ENCODE data around the gene GAGE13.
"Not testable (repeated sequence)": the region's sequence is repeated elsewhere in the genome, so short reads cannot be mapped to it uniquely, and the experiment has no call there.

Gene GAGE13

DNA sequence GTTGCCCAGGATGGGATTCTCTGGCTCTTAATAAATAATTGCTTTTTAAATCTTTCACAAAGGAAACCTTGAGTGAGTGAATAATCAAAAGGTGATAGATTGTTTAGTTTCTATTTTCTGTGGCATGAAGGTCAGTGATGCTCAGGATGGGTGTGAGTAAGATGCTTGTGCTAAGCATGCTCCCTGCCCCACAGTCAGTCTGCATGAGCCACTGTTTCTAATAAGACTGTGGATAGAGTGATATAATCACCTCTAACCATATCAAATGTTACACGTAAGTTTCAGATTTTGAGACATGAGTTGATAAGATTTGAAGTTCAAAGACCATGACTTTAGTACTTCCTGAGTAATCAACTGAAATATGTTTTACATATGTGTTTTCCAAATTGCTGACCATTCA is 30.7 kb upstream of the GAGE13 start:
- Histone ChIP-seq H3K9me3 (no peaks in the 10 kb centered on the region), H3K4me2 (no peak overlapping the region), H3K9ac (no peak overlapping the region), H4K20me1 (no peaks in the 10 kb centered on the region), H3K27ac (no peak overlapping the region), H3K4me3 (no peak overlapping the region), H3K27me3 (peaks cover 77% of the 10 kb centered on the region), H3K36me3 (no peaks in the 10 kb centered on the region), H3K4me1 (no peaks in the 10 kb centered on the region)
- no peak for TF ChIP-seq Cebpa-rat (IDR thresholded peaks at IDR 0.05)

DNA sequence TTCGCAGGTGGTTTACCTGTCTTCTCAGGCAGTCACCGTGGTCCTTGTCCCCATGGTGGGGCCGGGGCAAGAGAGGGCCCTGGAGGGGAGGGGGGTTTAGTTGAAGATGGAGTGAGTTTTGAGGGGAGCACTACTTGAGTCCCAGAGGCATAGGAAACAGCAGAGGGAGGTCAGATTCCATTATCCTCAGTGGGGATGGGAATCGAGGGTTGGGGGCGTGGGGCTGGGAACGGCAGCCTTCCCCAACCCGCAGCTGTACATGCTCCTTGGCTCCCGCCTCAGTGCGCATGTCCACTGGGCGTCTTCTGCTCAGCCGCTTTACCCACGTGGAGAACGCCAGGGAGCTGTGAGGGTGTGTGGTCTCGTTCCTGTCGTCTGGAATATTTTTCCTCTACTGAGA is 28.0 kb upstream of the GAGE13 start, which contains the start of gene GAGE10:
TSS of gene GAGE10 (plus strand) at position 301 of the 400 bp plus-strand sequence. CDS start 1,214 bp downstream, outside the sequence.
- H3K4me2 ChIP-seq, result no peak within 1 kb of the TSS
- H3K4me3 ChIP-seq, result no peak within 1 kb of the TSS
- H3K36me3 ChIP-seq, result no peaks in the 10 kb centered on the region
- TF ChIP-seq Cebpa-rat (IDR thresholded peaks at IDR 0.05), result no peak
- H4K20me1 ChIP-seq, result no peaks in the 10 kb centered on the region
- peaks cover 74% of the 10 kb centered on the region for H3K27me3 ChIP-seq
- no peaks in the 10 kb centered on the region for H3K9me3 ChIP-seq
- peaks cover 2% of the 10 kb centered on the region; the same call in 1 of the 2 replicates for H3K4me1 ChIP-seq
- no peak within 1 kb of the TSS for H3K27ac ChIP-seq
- H3K9ac ChIP-seq, result no peak within 1 kb of the TSS

DNA sequence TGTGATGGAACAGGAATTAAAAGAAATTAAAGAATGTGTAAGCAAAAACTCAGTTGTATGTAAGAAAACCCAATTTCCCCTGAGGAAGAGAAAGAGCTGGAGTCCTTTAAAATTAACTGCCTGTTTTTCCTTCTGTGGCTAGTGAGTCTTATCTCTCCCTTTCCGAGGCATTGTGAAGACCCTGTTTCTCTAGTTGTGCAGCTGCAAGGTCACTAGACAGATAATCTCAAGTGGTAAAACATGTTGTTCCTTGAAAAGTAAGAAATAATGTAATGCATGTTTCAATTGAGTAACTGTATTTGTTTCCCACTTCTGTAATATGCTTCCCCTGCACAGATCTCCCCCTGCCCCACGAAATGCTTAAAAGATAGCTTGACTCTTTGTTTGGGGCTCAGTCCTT is 23.6 kb upstream of the GAGE13 start:
- Histone ChIP-seq H3K27me3 (peaks cover 30% of the 10 kb centered on the region), H3K4me1 (peaks cover 23% of the 10 kb centered on the region)
- not testable (repeated sequence) for H3K9ac ChIP-seq, H3K4me3 ChIP-seq, H3K27ac ChIP-seq, H3K36me3 ChIP-seq, H3K4me2 ChIP-seq, H3K9me3 ChIP-seq, H4K20me1 ChIP-seq

DNA sequence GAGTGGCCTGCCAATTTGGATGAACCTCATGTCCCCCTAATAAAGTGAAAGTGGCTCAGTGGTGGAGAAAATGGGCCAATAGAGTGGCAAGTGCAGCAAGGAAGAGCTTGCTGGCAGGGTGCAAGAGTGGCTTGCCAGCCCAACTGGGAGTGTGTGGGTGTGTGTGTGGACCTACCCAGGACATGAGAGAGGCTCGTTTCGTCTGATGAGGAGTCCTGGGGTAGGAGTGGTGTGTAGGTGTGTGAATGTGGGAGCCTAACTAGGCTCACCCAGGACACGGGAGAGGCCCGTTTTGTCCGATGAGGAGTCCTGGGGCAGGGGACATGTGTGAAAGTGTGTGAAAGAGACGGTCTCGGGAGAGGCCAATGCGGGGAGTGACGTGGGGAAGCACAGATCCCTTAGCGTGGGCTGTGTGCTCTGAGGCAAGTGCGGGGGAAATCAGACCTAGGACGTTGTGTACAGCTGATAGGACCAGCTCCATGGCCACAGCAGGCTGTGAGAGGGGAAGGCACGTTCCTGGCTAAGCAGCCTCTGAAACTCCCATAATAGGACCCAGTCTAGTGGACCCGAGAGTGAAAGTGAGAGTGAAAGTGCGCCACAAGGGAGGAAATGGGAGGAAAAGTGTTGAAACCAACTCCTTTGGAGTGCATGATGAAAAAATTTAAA is 22.6 kb upstream of the GAGE13 start:
- Histone ChIP-seq H3K36me3 (no peaks in the 10 kb centered on the region), H3K4me2 (peak overlapping the region; percentile 83), H3K9ac (peak overlapping the region; percentile 69), H3K9me3 (no peaks in the 10 kb centered on the region), H3K27me3 (peaks cover 22% of the 10 kb centered on the region), H3K4me3 (peak overlapping the region; percentile 58), H4K20me1 (no peaks in the 10 kb centered on the region), H3K4me1 (peaks cover 23% of the 10 kb centered on the region), H3K27ac (peak overlapping the region; percentile 79)
- no peak for TF ChIP-seq Cebpa-rat (IDR thresholded peaks at IDR 0.05)

DNA sequence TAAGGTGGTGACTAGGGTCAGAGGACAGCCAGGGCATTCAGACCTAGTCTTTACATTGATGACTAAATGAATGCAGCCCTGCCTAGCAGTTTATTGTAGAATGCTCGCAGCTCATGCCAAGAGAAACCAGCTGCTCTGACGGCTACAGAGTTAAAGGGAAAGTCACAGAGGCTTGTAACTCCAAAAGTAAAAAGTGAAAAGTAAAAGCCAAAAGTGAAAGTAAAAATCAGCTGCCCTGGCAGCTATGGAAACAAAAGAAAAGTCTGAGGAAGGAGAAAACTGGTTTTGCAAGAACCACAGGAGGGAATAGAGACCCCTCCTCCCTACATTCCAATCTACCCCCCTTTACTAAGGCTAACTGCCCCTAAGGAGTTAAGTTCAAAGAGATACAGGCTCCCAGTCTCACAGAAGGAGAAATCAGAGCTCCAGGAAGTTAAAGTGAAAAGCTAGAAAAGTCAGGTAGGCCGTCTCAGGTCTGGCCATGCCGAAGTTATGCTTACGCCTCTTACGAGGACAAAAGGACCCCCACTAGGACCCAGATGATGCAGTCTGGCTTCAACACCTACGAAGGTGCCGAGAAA is 21.9 kb upstream of the GAGE13 start:
- H3K4me2 ChIP-seq, result peak overlapping the region; percentile 83
- peak overlapping the region; percentile 69 for H3K9ac ChIP-seq
- peak overlapping the region; percentile 79 for H3K27ac ChIP-seq

DNA sequence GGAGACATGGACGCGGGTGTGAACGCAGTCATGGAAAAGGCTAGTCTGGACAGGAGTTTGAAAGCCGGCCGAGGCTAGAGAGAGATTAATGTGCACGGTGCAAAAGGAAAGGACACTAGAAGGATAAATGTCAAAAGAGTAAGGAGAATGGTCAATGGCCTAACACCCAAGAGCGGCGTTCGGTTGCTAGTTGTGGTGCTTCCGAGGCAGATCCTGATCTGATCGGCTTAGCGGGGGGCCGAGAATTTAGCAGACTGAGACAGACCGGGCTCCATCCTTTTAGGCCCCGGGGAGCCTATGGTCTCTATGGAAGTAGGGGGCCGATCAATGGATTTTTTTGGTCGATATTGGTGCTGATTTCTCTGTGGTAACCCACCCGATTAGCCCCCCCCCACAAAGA is 21.0 kb upstream of the GAGE13 start:
- Histone ChIP-seq H3K9me3 (no peaks in the 10 kb centered on the region), H3K36me3 (no peaks in the 10 kb centered on the region), H3K4me1 (peaks cover 23% of the 10 kb centered on the region), H3K27me3 (peaks cover 25% of the 10 kb centered on the region), H3K27ac (peak overlapping the region; percentile 79; the same call in 1 of the 2 replicates), H4K20me1 (no peaks in the 10 kb centered on the region), H3K9ac (no peak overlapping the region), H3K4me2 (peak overlapping the region; percentile 83), H3K4me3 (no peak overlapping the region)
- TF ChIP-seq Cebpa-rat (IDR thresholded peaks at IDR 0.05), result no peak

More for the DNA sequence above, 21.9 kb upstream of the GAGE13 start:
- Histone ChIP-seq H3K4me3 (peak overlapping the region; percentile 58), H3K36me3 (no peaks in the 10 kb centered on the region), H3K27me3 (peaks cover 17% of the 10 kb centered on the region), H3K9me3 (no peaks in the 10 kb centered on the region), H4K20me1 (no peaks in the 10 kb centered on the region), H3K4me1 (peaks cover 23% of the 10 kb centered on the region)
- no peak for TF ChIP-seq Cebpa-rat (IDR thresholded peaks at IDR 0.05)

DNA sequence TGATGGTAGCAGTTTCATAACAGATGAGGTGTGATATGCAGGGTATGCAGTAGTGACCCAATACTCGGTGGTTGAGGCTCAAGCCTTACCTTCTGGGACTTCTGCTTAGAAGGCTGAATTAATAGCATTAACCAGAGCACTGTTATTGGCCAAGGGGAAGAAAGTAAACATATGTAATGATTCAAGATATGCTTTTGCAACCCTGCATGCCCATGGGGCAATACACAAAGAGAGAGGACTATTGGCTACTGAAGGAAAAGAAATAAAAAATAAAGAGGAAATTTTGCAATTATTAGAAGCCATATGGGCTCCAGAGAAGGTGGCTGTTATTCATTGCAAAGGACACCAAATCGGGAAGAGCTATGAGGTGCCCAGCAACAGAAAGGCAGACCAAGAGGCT is 19.2 kb upstream of the GAGE13 start:
- Histone ChIP-seq H3K27me3 (peaks cover 33% of the 10 kb centered on the region), H3K4me1 (peaks cover 23% of the 10 kb centered on the region), H3K36me3 (no peaks in the 10 kb centered on the region), H3K27ac (no peak overlapping the region), H3K4me2 (no peak overlapping the region), H3K9ac (no peak overlapping the region), H3K4me3 (no peak overlapping the region), H3K9me3 (no peaks in the 10 kb centered on the region), H4K20me1 (no peaks in the 10 kb centered on the region)
- no peak for TF ChIP-seq Cebpa-rat (IDR thresholded peaks at IDR 0.05)

DNA sequence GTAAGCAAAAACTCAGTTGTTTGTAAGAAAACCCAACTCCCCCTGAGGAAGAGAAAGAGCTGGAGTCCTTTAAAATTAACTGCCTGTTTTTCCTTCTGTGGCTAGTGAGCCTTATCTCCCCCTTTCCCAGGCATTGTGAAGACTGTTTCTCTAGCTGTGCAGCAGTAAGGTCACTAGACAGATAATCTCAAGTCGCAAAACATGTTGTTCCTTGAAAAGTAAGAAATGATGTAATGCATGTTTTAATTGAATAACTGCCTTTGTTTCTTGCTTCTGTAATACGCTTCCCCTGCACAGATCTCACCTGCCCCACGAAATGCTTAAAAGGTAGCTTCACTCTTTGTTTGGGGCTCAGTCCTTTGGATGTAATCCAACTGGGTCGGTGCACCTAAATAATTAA is 15.3 kb upstream of the GAGE13 start:
- Histone ChIP-seq H3K27ac (no peak overlapping the region), H3K27me3 (peaks cover 31% of the 10 kb centered on the region), H3K4me3 (no peak overlapping the region), H3K9ac (no peak overlapping the region), H3K4me2 (no peak overlapping the region), H3K36me3 (no peaks in the 10 kb centered on the region), H3K4me1 (no peaks in the 10 kb centered on the region), H4K20me1 (no peaks in the 10 kb centered on the region), H3K9me3 (no peaks in the 10 kb centered on the region)
- TF ChIP-seq Cebpa-rat (IDR thresholded peaks at IDR 0.05), result no peak

DNA sequence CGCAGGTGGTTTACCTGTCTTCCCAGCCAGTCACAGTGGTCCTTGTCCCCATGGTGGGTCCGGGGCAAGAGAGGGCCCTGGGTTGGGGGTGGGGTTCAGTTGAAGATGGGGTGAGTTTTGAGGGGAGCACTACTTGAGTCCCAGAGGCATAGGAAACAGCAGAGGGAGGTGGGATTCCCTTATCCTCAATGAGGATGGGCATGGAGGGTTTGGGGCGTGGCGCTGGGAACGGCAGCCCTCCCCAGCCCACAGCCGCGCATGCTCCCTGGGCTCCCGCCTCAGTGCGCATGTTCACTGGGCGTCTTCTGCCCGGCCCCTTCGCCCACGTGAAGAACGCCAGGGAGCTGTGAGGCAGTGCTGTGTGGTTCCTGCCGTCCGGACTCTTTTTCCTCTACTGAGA is 9.6 kb upstream of the GAGE13 start, which contains the start of gene GAGE12J:
TSS of gene GAGE12J (plus strand) at position 301 of the 400 bp plus-strand sequence. CDS start 1,157 bp downstream, outside the sequence.
- H3K36me3 ChIP-seq, H3K27me3 ChIP-seq: not testable (repeated sequence)

DNA sequence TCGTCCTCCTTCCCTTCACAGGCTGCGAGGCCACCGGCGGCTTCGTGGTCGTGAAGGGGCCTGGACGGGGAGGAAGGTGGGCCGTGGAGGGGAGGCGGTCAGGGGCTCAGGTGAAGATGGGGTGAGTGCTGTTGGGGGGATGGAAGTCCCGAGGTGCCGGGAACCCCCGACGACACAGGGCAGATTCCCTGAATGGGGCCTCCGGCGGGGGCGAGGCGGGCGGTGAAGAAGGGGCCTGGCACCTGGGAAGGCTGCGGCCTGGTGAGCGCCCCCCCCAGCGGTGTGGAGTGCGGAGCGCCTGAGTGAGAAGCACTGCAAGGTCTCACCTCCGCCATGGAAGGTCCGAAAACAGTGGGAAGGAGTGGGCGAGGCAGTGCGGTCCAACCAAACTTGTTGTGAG is 9.1 kb upstream of the GAGE13 start:
- not testable (repeated sequence) for H3K27ac ChIP-seq, H3K36me3 ChIP-seq, H3K4me1 ChIP-seq, H3K4me2 ChIP-seq, H3K27me3 ChIP-seq, H3K9me3 ChIP-seq, H3K4me3 ChIP-seq, H4K20me1 ChIP-seq, H3K9ac ChIP-seq

More for the DNA sequence above, 9.6 kb upstream of the GAGE13 start, which contains the start of gene GAGE12J:
- H4K20me1 ChIP-seq, H3K4me2 ChIP-seq, H3K4me1 ChIP-seq, H3K9ac ChIP-seq, H3K9me3 ChIP-seq, H3K27ac ChIP-seq, H3K4me3 ChIP-seq: not testable (repeated sequence)

DNA sequence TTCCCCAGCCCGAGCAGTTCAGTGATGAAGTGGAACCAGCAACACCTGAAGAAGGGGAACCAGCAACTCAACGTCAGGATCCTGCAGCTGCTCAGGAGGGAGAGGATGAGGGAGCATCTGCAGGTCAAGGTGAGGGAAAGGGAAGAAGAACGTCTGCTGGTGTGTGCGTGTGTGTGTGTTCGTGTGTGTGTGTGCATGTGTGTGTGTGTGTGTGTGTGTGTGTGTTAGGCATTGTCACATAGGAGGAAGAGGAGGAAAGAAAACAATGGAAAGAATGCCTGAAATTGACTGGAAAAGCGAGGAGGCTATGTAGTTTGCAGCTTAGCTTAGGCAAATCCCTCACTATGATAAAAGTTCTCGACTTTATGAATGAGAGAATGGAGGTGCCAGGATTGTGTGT is 7.6 kb upstream of the GAGE13 start:
- H3K27ac ChIP-seq, H3K4me3 ChIP-seq, H3K4me1 ChIP-seq, H3K27me3 ChIP-seq, H3K36me3 ChIP-seq, H4K20me1 ChIP-seq, H3K9me3 ChIP-seq, H3K4me2 ChIP-seq, H3K9ac ChIP-seq: not testable (repeated sequence)

DNA sequence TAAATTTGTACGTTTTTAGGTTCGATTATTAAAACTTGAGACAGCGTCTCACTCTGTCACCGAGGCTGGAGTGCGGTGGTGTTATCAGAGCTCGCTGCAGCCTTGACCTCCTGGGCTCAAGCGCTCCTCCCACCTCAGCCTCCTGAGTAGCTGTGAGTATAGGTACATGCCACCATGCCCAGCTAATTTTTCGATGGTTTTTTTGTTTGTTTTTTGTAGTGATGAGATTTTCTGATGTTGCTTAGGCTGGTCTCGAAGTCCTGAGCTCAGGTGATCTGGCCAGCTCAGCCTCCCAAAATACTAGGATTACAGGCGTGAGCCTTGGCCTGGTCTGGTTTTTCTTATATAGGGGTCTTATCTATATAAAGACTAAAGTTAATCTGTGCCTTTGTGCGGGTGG is 961 bp upstream of the GAGE13 start:
- H3K4me1 ChIP-seq, H3K9ac ChIP-seq, H3K27me3 ChIP-seq, H3K27ac ChIP-seq, H3K36me3 ChIP-seq, H4K20me1 ChIP-seq, H3K4me2 ChIP-seq, H3K4me3 ChIP-seq, H3K9me3 ChIP-seq: not testable (repeated sequence)

DNA sequence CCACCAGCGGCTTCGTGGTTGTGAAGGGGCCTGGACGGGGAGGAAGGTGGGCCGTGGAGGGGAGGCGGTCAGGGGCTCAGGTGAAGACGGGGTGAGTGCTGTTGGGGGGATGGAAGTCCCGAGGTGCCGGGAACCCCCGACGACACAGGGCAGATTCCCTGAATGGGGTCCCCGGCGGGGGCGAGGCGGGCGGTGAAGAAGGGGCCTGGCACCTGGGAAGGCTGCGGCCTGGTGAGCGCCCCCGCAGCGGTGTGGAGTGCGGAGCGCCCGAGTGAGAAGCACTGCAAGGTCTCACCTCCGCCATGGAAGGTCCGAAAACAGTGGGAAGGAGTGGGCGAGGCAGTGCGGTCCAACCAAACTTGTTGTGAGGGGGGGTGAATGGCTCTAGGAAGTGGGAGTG is 459 bp downstream of the GAGE13 start:
- not testable (repeated sequence) for H3K27ac ChIP-seq, H3K36me3 ChIP-seq, H4K20me1 ChIP-seq, H3K9ac ChIP-seq, H3K4me1 ChIP-seq, H3K4me2 ChIP-seq, H3K9me3 ChIP-seq, H3K4me3 ChIP-seq, H3K27me3 ChIP-seq

DNA sequence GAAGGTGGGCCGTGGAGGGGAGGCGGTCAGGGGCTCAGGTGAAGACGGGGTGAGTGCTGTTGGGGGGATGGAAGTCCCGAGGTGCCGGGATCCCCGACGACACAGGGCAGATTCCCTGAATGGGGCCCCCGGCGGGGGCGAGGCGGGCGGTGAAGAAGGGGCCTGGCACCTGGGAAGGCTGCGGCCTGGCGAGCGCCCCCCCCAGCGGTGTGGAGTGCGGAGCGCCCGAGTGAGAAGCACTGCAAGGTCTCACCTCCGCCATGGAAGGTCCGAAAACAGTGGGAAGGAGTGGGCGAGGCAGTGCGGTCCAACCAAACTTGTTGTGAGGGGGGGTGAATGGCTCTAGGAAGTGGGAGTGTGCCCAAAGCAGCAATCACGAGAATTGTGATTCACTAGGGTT is 10.1 kb downstream of the GAGE13 start:
- H3K4me2 ChIP-seq, H3K4me1 ChIP-seq, H4K20me1 ChIP-seq, H3K36me3 ChIP-seq, H3K27ac ChIP-seq, H3K4me3 ChIP-seq, H3K9ac ChIP-seq, H3K27me3 ChIP-seq, H3K9me3 ChIP-seq: not testable (repeated sequence)
